Diencephalon (tissue), 1 donor: ENCODE results near the gene ASCC2. TPM values are rescaled to one million over a fixed set of nuclear protein-coding genes. Genes with fewer than 3 reads are reported as not detected.

ENCODE experiments used
- small RNA-seq: library from RNA; depleted of rRNA; stranded (forward); fragments of <200 nt; gene quantifications from one replicate; pipeline ENCODE3, GENCODE V24; 2014
- total RNA-seq: library from RNA; depleted of rRNA; stranded (reverse); fragments of >200 nt; gene quantifications from one replicate; pipeline ENCODE4 v1.2.3, GENCODE V29; 2014

ASCC2 gene
- total RNA-seq: 17.8 TPM

GRCh38 chr22:29837741-29838598 lies at the start of gene ASCC2:
Gene ASCC2, minus strand, starts transcription at chr22:29838274. Its CDS starts 5,949 bp downstream, at chr22:29832325.

GRCh38 chr22:29883045-29883774 lies 45.1 kb upstream of the ASCC2 start, which contains the start of gene MTMR3:
Gene MTMR3, plus strand, starts transcription at chr22:29883174. Its CDS starts 87,886 bp downstream, at chr22:29971060.

GRCh38 chr22:29767171-29768051 lies 70.7 kb downstream of the ASCC2 start, which contains the start of gene UQCR10:
Gene UQCR10, plus strand, starts transcription at chr22:29767369. Its CDS starts 30 bp downstream, at chr22:29767399.

GRCh38 chr22:29766632-29767170 lies 71.4 kb downstream of the ASCC2 start, which contains the start of gene ZMAT5:
Gene ZMAT5, minus strand, starts transcription at chr22:29767007. Its CDS starts 18,463 bp downstream, at chr22:29748544.

Small RNA genes within 50 kb of the gene (small RNA-seq; reads per million reads assigned to genes)
- gene RF00019: not detected

Other genes with a start within 250 kb of the ASCC2 start
- gene NF2, start 234.6 kb downstream of the ASCC2 start, total RNA-seq: 50.5 TPM
- gene CABP7, start 118.3 kb downstream of the ASCC2 start, total RNA-seq: 2.5 TPM
- gene ZMAT5, start 71.3 kb downstream of the ASCC2 start, total RNA-seq: 14.3 TPM
- gene UQCR10, start 70.9 kb downstream of the ASCC2 start, total RNA-seq: 77.7 TPM
- gene MTMR3, start 44.9 kb upstream of the ASCC2 start, total RNA-seq: 64.8 TPM
- 1.8 TPM for gene HORMAD2, start 242.2 kb upstream of the ASCC2 start, total RNA-seq